CD4-positive, alpha-beta T cell treated with Interleukin-1 beta for 1 hour (primary cell): Measurements from ENCODE around the gene UBXN4.

Experiments
- DNase-seq, 2 donors: peaks; one replicate each; pipeline ENCODE4 v3.0.0-alpha.2; 2020 to 2022

The UBXN4 gene

GRCh38 chr2:135815269-135815668 lies 73.6 kb downstream of the UBXN4 start:
- DNase-seq, result no peak

- no peak for DNase-seq
These were observed 75.8 kb downstream of the UBXN4 start for GRCh38 chr2:135817466-135817865.

GRCh38 chr2:135817951-135818350 lies 76.3 kb downstream of the UBXN4 start:
- DNase-seq, result no peak

GRCh38 chr2:135818937-135819610 lies 77.4 kb downstream of the UBXN4 start:
- peak; percentile 3 to 5 for DNase-seq

GRCh38 chr2:135820003-135820618 lies 78.5 kb downstream of the UBXN4 start:
- peak; percentile 2 to 24 for DNase-seq

- no peak for DNase-seq
These were observed 79.5 kb downstream of the UBXN4 start for GRCh38 chr2:135821190-135821589.

GRCh38 chr2:135822855-135823254 lies 81.2 kb downstream of the UBXN4 start:
- no peak for DNase-seq

- no peak for DNase-seq
These were observed 83.5 kb downstream of the UBXN4 start for GRCh38 chr2:135825131-135825530.

- DNase-seq, result no peak
These were observed 84.0 kb downstream of the UBXN4 start for GRCh38 chr2:135825550-135826176.

- DNase-seq, result no peak
These were observed 84.9 kb downstream of the UBXN4 start for GRCh38 chr2:135826544-135826943.

- DNase-seq, result no peak
These were observed 87.9 kb downstream of the UBXN4 start for GRCh38 chr2:135829378-135830135.

- no peak for DNase-seq
These were observed 89.6 kb downstream of the UBXN4 start for GRCh38 chr2:135831180-135831812.

- DNase-seq, result no peak
These were observed 91.2 kb downstream of the UBXN4 start for GRCh38 chr2:135832891-135833290.
